GM12892 (cell line): ENCODE data around the gene APOBEC4.

Source experiments
- POLR2A ChIP-seq: IDR thresholded peaks from 2 replicates; pipeline ENCODE4 v1.6.1; 2011; ENCODE audit warnings: low read depth, low read length, control low read depth
- POLR2AphosphoS5 ChIP-seq: IDR thresholded peaks from 2 replicates; pipeline ENCODE4 v1.6.1; 2011; ENCODE audit warnings: low read depth, low read length, control low read depth

DNA sequence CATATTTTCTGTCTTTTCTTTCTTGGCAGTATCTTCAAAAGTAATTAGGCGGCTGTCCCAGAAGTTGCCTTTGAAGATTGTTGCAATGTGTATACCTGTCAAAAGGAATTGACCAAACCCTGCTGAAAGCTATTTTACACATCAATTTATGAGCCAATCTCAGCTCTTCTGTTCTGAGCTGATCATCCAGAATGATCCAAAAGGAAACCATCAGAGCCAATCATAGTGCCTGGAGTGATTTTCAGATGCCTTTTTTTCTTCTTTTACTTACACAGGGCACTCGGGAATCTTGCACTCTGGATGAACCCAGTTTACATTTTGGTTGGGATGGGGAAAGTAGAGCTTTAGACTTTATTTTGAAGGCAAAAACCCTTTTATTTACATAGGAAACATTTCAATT is 21.8 kb upstream of the APOBEC4 start:
- TF ChIP-seq POLR2AphosphoS5: no peak
- no peak for TF ChIP-seq POLR2A
